Left lung (tissue), 10 donors: ENCODE results near the gene HMGN4. TPM values are rescaled to one million over a fixed set of nuclear protein-coding genes. Genes with fewer than 3 reads are reported as not detected.

Experiments used
- ATAC-seq: fragments of 200-7000 bp; cut with Tn5 transposase; one replicate; pipeline ENCODE4 v1.9.1; 2020; ENCODE audit warnings: moderate library complexity
- DNase-seq, 4 donors: peaks; one replicate each; pipeline ENCODE4 v3.0.0-alpha.2; 2013 to 2020
- H3K27ac ChIP-seq, 2 donors: fragments of 200-600 bp; sonication (generic) in 1 of 2; one replicate each; pipeline versions ENCODE4 v1.5.0 to v1.8.0; 2020 to 2021
- H3K27me3 ChIP-seq, 2 donors: fragments of 200-600 bp; sonication (generic) in 1 of 2; one replicate each; pipeline versions ENCODE4 v1.5.0 to v1.8.0; 2020 to 2021
- H3K36me3 ChIP-seq, 2 donors: fragments of 200-600 bp; sonication (generic) in 1 of 2; one replicate each; pipeline versions ENCODE4 v1.5.0 to v1.8.0; 2020 to 2021
- H3K4me1 ChIP-seq, 2 donors: fragments of 200-600 bp; one replicate each; pipeline ENCODE4 v1.8.0; 2021
- H3K4me3 ChIP-seq, 2 donors: fragments of 200-600 bp; sonication (generic) in 1 of 2; one replicate each; pipeline versions ENCODE4 v1.5.0 to v1.8.0; 2020 to 2021; ENCODE audit warnings: mild to moderate bottlenecking in 1 of 2
- H3K9me3 ChIP-seq, 2 donors: fragments of 200-600 bp; sonication (generic) in 1 of 2; one replicate each; pipeline versions ENCODE4 v1.5.0 to v1.8.0; 2020 to 2021
- intact Hi-C, 2 donors: fragments of 100-400 bp; cut with DNase I; formaldehyde crosslinking; loops; one replicate each; pipeline versions ENCODE4 v1.11.2 to v1.14.2; 2022
- polyA plus RNA-seq, 6 donors: library from polyadenylated mRNA; unstranded; fragments of 120-200 nt; gene quantifications; one replicate each; pipeline ENCODE4 v1.2.1, GENCODE V29; 2013; ENCODE audit not compliant: insufficient read length in 6 of 6
- total RNA-seq, 2 donors: library from RNA; stranded (reverse); fragmentation: NEBNext Ultra II Directional; extraction: Animal tissue kit (Norgen Biotek cat#: 25700); gene quantifications; one replicate each; pipeline ENCODE4 v1.2.1, GENCODE V29; 2021
- TF ChIP-seq, protein P1 (sequence below), 2 donors: fragments of 200-600 bp; sonication (generic) in 1 of 2; IDR thresholded peaks; one replicate each; pipeline versions ENCODE4 v1.5.0 to v1.8.0; 2021; ENCODE audit warnings: antibody characterized with exemption in 2 of 2
- donor health status: DM: no; HTN: yes; CAD: no.
- donor health status: DM: no; HTN: no; CAD: no.

The HMGN4 gene
- total and polyA plus RNA-seq, 8 donors: 41.2 to 83.1 (median 76.2) TPM

- intact Hi-C loops: no loop called here
These were observed 1.5 kb upstream of the HMGN4 start for GRCh38 chr6:26536571-26537159.

DNA sequence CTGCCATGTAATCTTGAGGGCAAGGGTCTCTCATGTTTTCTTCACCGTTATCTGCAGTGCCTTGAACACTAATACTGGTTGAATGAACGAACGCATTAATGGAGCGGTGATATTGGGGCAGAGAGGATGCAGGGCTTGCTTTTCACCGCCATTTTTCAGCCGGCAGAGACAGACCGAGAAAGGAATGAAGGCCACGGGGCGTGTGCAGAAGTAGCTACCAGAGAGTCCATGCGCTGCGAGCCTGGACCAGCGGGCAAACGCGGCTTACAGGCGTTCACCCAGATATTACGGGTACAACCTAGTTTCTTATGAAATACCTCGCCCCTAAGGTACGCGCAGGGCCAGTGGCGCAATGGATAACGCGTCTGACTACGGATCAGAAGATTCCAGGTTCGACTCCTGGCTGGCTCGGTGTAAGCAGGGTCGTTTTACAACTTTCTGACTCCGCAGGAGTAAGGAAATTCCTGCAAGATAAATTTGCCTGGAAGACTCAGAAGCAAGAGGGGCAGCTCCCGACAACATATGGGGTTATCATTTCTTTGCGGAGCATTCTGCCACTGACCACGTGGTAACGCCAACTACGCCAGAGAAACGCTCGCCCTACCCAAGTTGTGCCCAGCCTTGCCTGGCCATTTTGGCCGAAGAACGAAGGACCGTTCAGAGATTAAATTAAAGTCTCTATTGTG, 863 bp upstream of the HMGN4 start:
- H3K4me3 ChIP-seq: peak overlapping the region; percentile 82 to 85
- H3K36me3 ChIP-seq: peaks cover 0 to 6% of the 10 kb centered on the region in 2 donors
- intact Hi-C loops: no loop called here
- TF ChIP-seq, protein P1, sequence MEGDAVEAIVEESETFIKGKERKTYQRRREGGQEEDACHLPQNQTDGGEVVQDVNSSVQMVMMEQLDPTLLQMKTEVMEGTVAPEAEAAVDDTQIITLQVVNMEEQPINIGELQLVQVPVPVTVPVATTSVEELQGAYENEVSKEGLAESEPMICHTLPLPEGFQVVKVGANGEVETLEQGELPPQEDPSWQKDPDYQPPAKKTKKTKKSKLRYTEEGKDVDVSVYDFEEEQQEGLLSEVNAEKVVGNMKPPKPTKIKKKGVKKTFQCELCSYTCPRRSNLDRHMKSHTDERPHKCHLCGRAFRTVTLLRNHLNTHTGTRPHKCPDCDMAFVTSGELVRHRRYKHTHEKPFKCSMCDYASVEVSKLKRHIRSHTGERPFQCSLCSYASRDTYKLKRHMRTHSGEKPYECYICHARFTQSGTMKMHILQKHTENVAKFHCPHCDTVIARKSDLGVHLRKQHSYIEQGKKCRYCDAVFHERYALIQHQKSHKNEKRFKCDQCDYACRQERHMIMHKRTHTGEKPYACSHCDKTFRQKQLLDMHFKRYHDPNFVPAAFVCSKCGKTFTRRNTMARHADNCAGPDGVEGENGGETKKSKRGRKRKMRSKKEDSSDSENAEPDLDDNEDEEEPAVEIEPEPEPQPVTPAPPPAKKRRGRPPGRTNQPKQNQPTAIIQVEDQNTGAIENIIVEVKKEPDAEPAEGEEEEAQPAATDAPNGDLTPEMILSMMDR (IDR thresholded peaks at IDR 0.05): no peak
- no peaks in the 10 kb centered on the region for H3K9me3 ChIP-seq
- DNase-seq (peak; percentile 88 to 95 (median 94)), ATAC-seq (peak; percentile 80)
- peaks cover 9 to 40% of the 10 kb centered on the region in 2 donors for H3K4me1 ChIP-seq
- H3K27me3 ChIP-seq: no peaks in the 10 kb centered on the region
- peak overlapping the region; percentile 91 to 95 for H3K27ac ChIP-seq

More at GRCh38 chr6:26536571-26537159, 1.5 kb upstream of the HMGN4 start:
- peak; percentile 2 for ATAC-seq
- Histone ChIP-seq H3K9me3 (no peaks in the 10 kb centered on the region), H3K4me1 (peaks cover 9 to 42% of the 10 kb centered on the region in 2 donors), H3K27ac (peak overlapping the region; percentile 91 to 95), H3K36me3 (peaks cover 0 to 5% of the 10 kb centered on the region in 2 donors), H3K4me3 (peak overlapping the region; percentile 82 to 85), H3K27me3 (no peaks in the 10 kb centered on the region)
- TF ChIP-seq, protein P1 (IDR thresholded peaks at IDR 0.05): no peak
- DNase-seq: peak in 2 of 4 donors; percentile 65 to 80

GRCh38 chr6:26538572-26538902, 371 bp downstream of the HMGN4 start:
- Histone ChIP-seq H3K4me3 (peak overlapping the region; percentile 82 to 85), H3K9me3 (no peaks in the 10 kb centered on the region), H3K36me3 (peaks cover 0 to 13% of the 10 kb centered on the region in 2 donors), H3K27ac (peak overlapping the region; percentile 91 to 95), H3K4me1 (peaks cover 9 to 32% of the 10 kb centered on the region in 2 donors), H3K27me3 (no peaks in the 10 kb centered on the region)
- TF ChIP-seq, protein P1 (IDR thresholded peaks at IDR 0.05): no peak
- DNase-seq (no peak), ATAC-seq (peak; percentile 1)
- intact Hi-C loops: no loop called here

DNA sequence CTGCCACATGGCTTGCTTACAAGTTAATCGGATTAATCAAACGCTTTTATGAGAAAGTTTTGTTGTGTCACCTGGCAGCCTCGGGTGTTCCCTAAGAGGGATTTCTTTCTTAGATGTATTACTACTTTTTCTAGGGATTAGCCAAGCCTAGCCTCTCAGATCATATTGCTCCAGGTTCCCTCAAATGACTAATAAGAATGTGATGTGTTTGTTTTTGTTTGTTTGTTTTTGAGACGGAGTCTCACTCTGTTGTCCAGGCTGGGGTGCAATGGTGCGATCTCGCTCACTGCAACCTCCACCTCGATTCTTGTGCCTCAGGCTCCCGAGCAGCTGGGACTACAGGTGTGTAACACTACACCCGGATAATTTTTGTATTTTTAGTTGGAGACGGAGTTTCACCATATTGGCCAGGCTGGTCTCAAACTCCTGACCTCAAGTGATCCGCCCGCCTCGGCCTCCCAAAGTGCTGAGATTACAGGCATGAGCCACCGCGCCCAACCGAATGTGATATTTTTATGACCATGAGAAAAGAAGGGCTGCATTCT, 977 bp downstream of the HMGN4 start:
- Histone ChIP-seq H3K36me3 (peaks cover 0 to 14% of the 10 kb centered on the region in 2 donors), H3K27me3 (no peaks in the 10 kb centered on the region), H3K4me3 (peak overlapping the region; percentile 82 to 85), H3K4me1 (peaks cover 9 to 31% of the 10 kb centered on the region in 2 donors), H3K9me3 (no peaks in the 10 kb centered on the region), H3K27ac (peak overlapping the region; percentile 91 to 95)
- intact Hi-C loops: no loop called here
- DNase-seq: no peak
- TF ChIP-seq, protein P1 (IDR thresholded peaks at IDR 0.05): no peak
- ATAC-seq: no peak

DNA sequence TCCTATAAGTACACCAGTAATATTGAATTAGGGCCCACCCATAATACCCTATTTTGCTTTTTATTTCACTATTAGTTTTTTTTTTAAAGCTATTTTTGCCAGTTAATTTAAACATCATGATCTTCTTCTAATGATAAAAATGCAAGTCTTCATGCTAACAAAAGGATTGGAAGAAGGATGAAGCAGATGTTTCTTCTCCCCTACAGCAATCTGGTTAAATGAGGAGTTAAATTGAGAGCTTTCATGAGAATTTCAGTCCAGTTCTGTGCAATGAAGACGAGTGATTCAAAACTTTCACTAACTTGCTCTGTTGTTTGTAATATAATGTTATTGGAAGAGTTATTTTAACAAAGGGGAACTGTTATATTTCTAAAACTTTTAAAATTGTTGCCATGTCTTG, 3.4 kb downstream of the HMGN4 start:
- no peaks in the 10 kb centered on the region for H3K9me3 ChIP-seq

More for the DNA sequence above, 3.4 kb downstream of the HMGN4 start:
- intact Hi-C loops: no loop called here
- no peak overlapping the region for H3K4me3 ChIP-seq
- no peak for ATAC-seq
- H3K27me3 ChIP-seq: no peaks in the 10 kb centered on the region
- no peak overlapping the region for H3K27ac ChIP-seq
- peak in 2 of 4 donors; percentile 49 to 61 for DNase-seq
- TF ChIP-seq, protein P1 (IDR thresholded peaks at IDR 0.05): no peak
- peaks cover 0 to 31% of the 10 kb centered on the region in 2 donors for H3K36me3 ChIP-seq
- peaks cover 3 to 24% of the 10 kb centered on the region in 2 donors for H3K4me1 ChIP-seq
